Activated CD4-positive, alpha-beta memory T cell treated with anti-CD3 and anti-CD28 coated beads, Interleukin-2, amount 10 ng/mL, durations not matched to agents 7 days and 5 days (primary cell): Measurements from ENCODE around the gene PPFIA4. TPM values are rescaled to one million over a fixed set of nuclear protein-coding genes. Genes with fewer than 3 reads are reported as not detected.

ENCODE experiments used
- CTCF ChIA-PET: fragments of 350-600 bp; sonication (Branson Sonifier 250); formaldehyde crosslinking; loops from one replicate; lab custom pipeline; 2021; ENCODE audit warnings: antibody characterized with exemption, inconsistent platforms; lab: Charles Lee
- POLR2A ChIA-PET: fragments of 350-600 bp; sonication (Branson Sonifier 250); formaldehyde crosslinking; loops from one replicate; lab custom pipeline; 2021; ENCODE audit warnings: antibody characterized with exemption; lab: Charles Lee
- DNase-seq: peaks from one replicate; pipeline ENCODE4 v3.0.0-alpha.2; 2020
- H3K27ac Mint-ChIP-seq: one replicate; pipeline ENCODE4 v1.8.0; 2021; ENCODE audit warnings: mild to moderate bottlenecking, mixed read lengths
- H3K27me3 Mint-ChIP-seq: one replicate; pipeline ENCODE4 v1.8.0; 2021; ENCODE audit warnings: mixed read lengths
- H3K36me3 Mint-ChIP-seq: one replicate; pipeline ENCODE4 v1.8.0; 2021; ENCODE audit warnings: low read depth, mixed read lengths
- H3K4me1 Mint-ChIP-seq: one replicate; pipeline ENCODE4 v1.8.0; 2021; ENCODE audit warnings: mixed read lengths
- H3K4me3 Mint-ChIP-seq: one replicate; pipeline ENCODE4 v1.8.0; 2021; ENCODE audit warnings: mild to moderate bottlenecking, mixed read lengths
- H3K9me3 Mint-ChIP-seq: one replicate; pipeline ENCODE4 v1.8.0; 2021; ENCODE audit warnings: mixed read lengths
- total RNA-seq, 2 experiments: library from RNA; stranded (reverse); gene quantifications; one replicate each; pipeline ENCODE4 v1.2.3, GENCODE V29; 2021

Gene PPFIA4
- total RNA-seq, 2 experiments from 2014 or later: 28.9 to 29.3 TPM

- no peak for DNase-seq
- peaks cover 4% of the 10 kb centered on the region for H3K36me3 Mint-ChIP-seq
- H3K27ac Mint-ChIP-seq: no peak overlapping the region
- CTCF ChIA-PET: interaction anchor here (1.0 kb wide), 1 partner anchor 180 kb away, joined by 3 read pairs; no protein-coding TSS in a partner anchor
- peaks cover 10% of the 10 kb centered on the region for H3K4me1 Mint-ChIP-seq
- H3K9me3 Mint-ChIP-seq: no peaks in the 10 kb centered on the region
- H3K4me3 Mint-ChIP-seq: no peak overlapping the region
- H3K27me3 Mint-ChIP-seq: no peaks in the 10 kb centered on the region
- POLR2A ChIA-PET: no interaction called here
These were observed 10.2 kb downstream of the PPFIA4 start for GRCh38 chr1:203036537-203036936.

DNA sequence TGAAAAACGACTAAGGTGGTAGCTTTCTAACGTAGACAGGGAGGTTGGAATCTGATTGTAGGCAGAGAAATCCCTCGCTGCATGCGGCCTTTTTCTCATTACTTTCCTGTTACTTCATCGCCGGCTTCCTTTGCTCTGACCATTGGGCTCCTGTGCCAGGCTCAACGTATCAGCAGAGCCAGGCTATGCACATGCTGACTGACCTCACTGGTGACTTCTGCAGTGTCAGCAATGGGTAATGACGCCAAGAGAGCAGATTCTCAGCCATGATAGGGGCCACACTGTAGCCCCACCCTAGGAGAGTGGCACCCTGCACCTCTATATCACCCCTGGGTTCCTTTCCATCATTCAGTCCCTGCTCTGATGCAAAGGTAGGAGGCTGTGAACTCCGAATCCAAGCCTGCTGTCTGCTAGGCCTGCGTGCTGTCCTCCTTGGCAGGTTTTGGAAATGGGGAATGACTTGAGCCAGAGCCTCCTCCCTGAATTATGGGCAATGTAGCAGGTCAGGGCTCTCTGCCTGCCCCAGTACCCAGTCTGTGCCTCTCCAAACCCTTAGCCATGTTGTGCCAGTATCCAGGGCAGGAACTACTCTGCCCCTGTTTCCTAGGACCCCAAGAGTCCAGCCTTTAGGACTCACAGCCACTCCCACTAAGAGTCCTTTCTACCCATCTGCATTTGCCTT lies 11.4 kb downstream of the PPFIA4 start:
- Mint-ChIP-seq H3K27me3 (no peaks in the 10 kb centered on the region), H3K27ac (no peak overlapping the region), H3K36me3 (peaks cover 4% of the 10 kb centered on the region), H3K4me3 (no peak overlapping the region), H3K9me3 (no peaks in the 10 kb centered on the region), H3K4me1 (peaks cover 10% of the 10 kb centered on the region)
- DNase-seq: no peak
- CTCF ChIA-PET: no interaction called here
- POLR2A ChIA-PET: no interaction called here

DNA sequence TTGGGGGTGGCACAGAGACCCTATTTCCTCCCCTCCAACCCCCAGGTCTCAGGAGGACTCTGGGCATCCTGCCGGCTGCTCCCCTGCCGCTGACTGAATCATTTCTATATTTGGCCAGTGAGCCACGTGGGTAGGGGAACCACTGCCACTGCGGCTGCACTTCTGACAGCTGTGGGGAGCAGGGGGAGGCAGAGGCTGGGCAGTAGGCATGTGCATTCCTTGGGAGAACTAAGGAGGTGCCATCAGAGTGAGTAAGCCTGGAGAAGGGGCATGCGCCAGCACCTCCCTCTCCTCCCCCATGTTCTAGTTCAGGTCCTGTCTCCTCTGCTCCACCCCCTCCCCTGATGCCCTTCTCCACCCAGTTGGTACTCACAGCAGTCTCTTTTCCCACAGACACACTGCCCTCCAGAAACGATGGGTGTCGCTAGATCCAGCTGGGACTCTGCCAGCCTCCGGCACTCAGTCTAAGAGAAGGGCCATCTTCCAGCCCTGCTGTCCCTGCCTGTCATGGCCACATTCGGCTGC lies 12.0 kb downstream of the PPFIA4 start:
- peaks cover 4% of the 10 kb centered on the region for H3K36me3 Mint-ChIP-seq
- ChIA-PET CTCF (interaction anchor here (0.9 to 5.5 kb wide), 14 partner anchors 8 to 367 kb away, joined by 3 to 105 read pairs (median 12); partner anchors contain the start of gene PPFIA4), POLR2A (no interaction called here)
- no peak overlapping the region for H3K4me3 Mint-ChIP-seq
- H3K4me1 Mint-ChIP-seq: peaks cover 10% of the 10 kb centered on the region
- H3K27me3 Mint-ChIP-seq: no peaks in the 10 kb centered on the region
- DNase-seq: no peak
- no peak overlapping the region for H3K27ac Mint-ChIP-seq
- H3K9me3 Mint-ChIP-seq: no peaks in the 10 kb centered on the region

DNA sequence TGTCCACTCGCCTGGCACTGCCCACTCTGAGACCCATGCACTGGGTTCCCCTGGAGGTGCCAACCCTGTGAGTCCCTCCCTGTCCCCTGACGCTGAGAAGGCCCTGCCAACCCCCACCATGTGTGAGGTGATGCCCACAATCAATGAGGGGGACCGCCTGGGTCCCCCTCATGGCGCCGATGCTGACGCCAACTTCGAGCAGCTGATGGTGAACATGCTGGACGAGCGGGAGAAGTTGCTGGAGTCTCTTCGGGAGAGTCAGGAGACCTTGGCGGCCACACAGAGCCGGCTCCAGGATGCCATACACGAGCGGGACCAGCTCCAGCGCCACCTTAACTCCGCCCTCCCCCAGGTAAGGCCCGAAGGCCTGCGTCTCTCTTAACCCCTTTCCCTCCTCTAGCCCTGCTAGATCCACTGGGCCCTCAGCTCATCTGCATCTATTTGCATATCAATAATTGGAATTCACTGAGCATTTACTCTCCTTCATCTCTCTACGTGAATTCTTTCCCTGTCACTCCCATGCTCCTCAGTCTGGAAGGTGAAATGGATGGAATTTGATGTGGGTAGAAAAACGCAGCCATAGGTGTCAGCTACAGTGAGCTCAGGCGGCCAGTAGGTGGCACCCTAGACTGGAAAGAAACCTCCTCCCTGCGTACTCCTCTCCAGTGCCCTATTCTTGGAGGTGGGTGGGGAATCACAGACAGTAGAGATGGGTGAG lies 12.8 kb downstream of the PPFIA4 start:
- Mint-ChIP-seq H3K4me3 (no peak overlapping the region), H3K27ac (no peak overlapping the region), H3K27me3 (no peaks in the 10 kb centered on the region), H3K4me1 (peaks cover 10% of the 10 kb centered on the region), H3K9me3 (no peaks in the 10 kb centered on the region), H3K36me3 (peaks cover 4% of the 10 kb centered on the region)
- ChIA-PET CTCF (interaction anchor here (0.5 to 5.5 kb wide), 40 partner anchors 9 to 873 kb away, joined by 3 to 105 read pairs (median 4); partner anchors contain the start of gene PPFIA4), POLR2A (interaction anchor here (1.2 kb wide), 1 partner anchor 16 kb away, joined by 3 read pairs; no protein-coding TSS in a partner anchor)
- DNase-seq: peak; percentile 67

- Mint-ChIP-seq H3K9me3 (no peaks in the 10 kb centered on the region), H3K27me3 (no peaks in the 10 kb centered on the region), H3K27ac (no peak overlapping the region), H3K4me1 (peaks cover 10% of the 10 kb centered on the region), H3K4me3 (no peak overlapping the region), H3K36me3 (peaks cover 5% of the 10 kb centered on the region)
- no peak for DNase-seq
- ChIA-PET CTCF (interaction anchor here (0.5 to 5.5 kb wide), 45 partner anchors 9 to 874 kb away, joined by 3 to 105 read pairs (median 4); partner anchors contain the start of gene PPFIA4), POLR2A (interaction anchor here (0.6 to 1.4 kb wide), 3 partner anchors 10 to 160 kb away, joined by 3 read pairs; no protein-coding TSS in a partner anchor)
These were observed 13.6 kb downstream of the PPFIA4 start for GRCh38 chr1:203039609-203040512.

- CTCF ChIA-PET: interaction anchor here (0.7 to 5.5 kb wide), 21 partner anchors 10 to 300 kb away, joined by 3 to 105 read pairs (median 4); partner anchors contain the start of gene PPFIA4
- peaks cover 10% of the 10 kb centered on the region for H3K4me1 Mint-ChIP-seq
- no peak overlapping the region for H3K4me3 Mint-ChIP-seq
- H3K27ac Mint-ChIP-seq: no peak overlapping the region
- no peaks in the 10 kb centered on the region for H3K9me3 Mint-ChIP-seq
- H3K27me3 Mint-ChIP-seq: no peaks in the 10 kb centered on the region
- H3K36me3 Mint-ChIP-seq: peaks cover 7% of the 10 kb centered on the region
- POLR2A ChIA-PET: interaction anchor here (0.6 to 1.4 kb wide), 3 partner anchors 11 to 160 kb away, joined by 3 read pairs; no protein-coding TSS in a partner anchor
- no peak for DNase-seq
These were observed 14.4 kb downstream of the PPFIA4 start for GRCh38 chr1:203040513-203041275.

GRCh38 chr1:203041351-203041932 lies 15.2 kb downstream of the PPFIA4 start:
- Mint-ChIP-seq H3K9me3 (no peaks in the 10 kb centered on the region), H3K4me1 (peaks cover 10% of the 10 kb centered on the region), H3K27ac (no peak overlapping the region), H3K4me3 (no peak overlapping the region), H3K36me3 (peaks cover 7% of the 10 kb centered on the region), H3K27me3 (no peaks in the 10 kb centered on the region)
- no peak for DNase-seq
- ChIA-PET CTCF (interaction anchor here (1.3 to 5.5 kb wide), 7 partner anchors 11 to 227 kb away, joined by 3 to 105 read pairs (median 6); no protein-coding TSS in a partner anchor), POLR2A (interaction anchor here (1.1 to 1.3 kb wide), 2 partner anchors 14 to 175 kb away, joined by 3 to 4 read pairs; no protein-coding TSS in a partner anchor)

GRCh38 chr1:203043830-203044545 lies 17.7 kb downstream of the PPFIA4 start:
- H3K36me3 Mint-ChIP-seq: peaks cover 7% of the 10 kb centered on the region
- peaks cover 7% of the 10 kb centered on the region for H3K4me1 Mint-ChIP-seq
- H3K27me3 Mint-ChIP-seq: no peaks in the 10 kb centered on the region
- H3K9me3 Mint-ChIP-seq: no peaks in the 10 kb centered on the region
- ChIA-PET CTCF (interaction anchor here (5.5 kb wide), 1 partner anchor 172 kb away, joined by 105 read pairs; no protein-coding TSS in a partner anchor), POLR2A (no interaction called here)
- no peak overlapping the region for H3K4me3 Mint-ChIP-seq
- no peak overlapping the region for H3K27ac Mint-ChIP-seq
- no peak for DNase-seq

- DNase-seq: no peak
- CTCF ChIA-PET: interaction anchor here (0.5 kb wide), 1 partner anchor 130 kb away, joined by 3 read pairs; no protein-coding TSS in a partner anchor
- Mint-ChIP-seq H3K4me1 (peaks cover 3% of the 10 kb centered on the region), H3K36me3 (peaks cover 3% of the 10 kb centered on the region), H3K27ac (no peak overlapping the region), H3K4me3 (no peak overlapping the region), H3K27me3 (no peaks in the 10 kb centered on the region), H3K9me3 (no peaks in the 10 kb centered on the region)
- POLR2A ChIA-PET: no interaction called here
These were observed 18.4 kb downstream of the PPFIA4 start for GRCh38 chr1:203044546-203045250.

DNA sequence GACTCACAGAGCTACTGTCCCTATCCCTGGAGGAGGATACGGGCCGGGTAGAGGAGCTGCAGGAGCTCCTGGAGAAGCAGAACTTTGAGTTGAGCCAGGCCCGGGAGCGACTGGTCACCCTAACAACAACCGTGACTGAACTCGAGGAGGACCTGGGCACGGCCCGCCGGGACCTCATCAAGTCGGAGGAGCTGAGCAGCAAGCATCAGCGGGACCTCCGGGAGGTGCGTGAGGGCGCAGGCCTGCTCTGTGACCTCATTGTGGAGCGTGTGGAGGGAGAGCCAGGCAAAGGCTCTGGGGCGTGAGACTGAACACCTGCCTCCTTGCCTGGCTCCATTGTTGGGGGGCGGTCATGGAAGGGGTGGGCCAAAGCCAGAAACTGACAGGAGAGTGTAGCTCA lies 19.0 kb downstream of the PPFIA4 start:
- no peaks in the 10 kb centered on the region for H3K27me3 Mint-ChIP-seq
- no peak overlapping the region for H3K27ac Mint-ChIP-seq
- peaks cover 3% of the 10 kb centered on the region for H3K36me3 Mint-ChIP-seq
- DNase-seq: no peak
- H3K9me3 Mint-ChIP-seq: no peaks in the 10 kb centered on the region
- ChIA-PET CTCF (no interaction called here), POLR2A (no interaction called here)
- H3K4me1 Mint-ChIP-seq: peaks cover 3% of the 10 kb centered on the region
- no peak overlapping the region for H3K4me3 Mint-ChIP-seq
